ENCODE measurements around the gene TENT4A.

The TENT4A gene

DNA sequence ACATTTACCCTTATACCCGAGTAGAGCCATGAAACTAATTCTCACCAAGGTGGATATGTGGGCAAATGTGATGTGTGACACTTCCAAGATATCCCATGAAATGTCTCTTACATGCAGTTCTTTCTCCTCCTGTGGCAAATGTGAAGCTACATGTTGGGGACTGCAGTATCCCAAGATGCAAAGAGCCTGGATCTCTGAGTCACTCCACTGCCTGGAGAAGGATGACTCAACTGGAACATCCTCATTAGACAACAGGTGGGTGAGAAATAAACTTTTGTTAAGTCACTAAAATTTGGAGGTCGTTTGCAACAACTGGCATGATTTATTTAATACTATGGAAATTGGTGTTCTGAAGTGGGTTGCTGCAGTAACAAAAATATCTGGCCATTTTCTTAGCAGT lies 36.5 kb upstream of the TENT4A start:
- Histone ChIP-seq H3K36me3 (ENCODE audit: insufficient read depth) (no peaks in the 10 kb centered on the region), H4K20me1 (ENCODE audit: insufficient read depth) (no peaks in the 10 kb centered on the region), H3K27me3 (ENCODE audit: insufficient read depth, low read depth) (no peaks in the 10 kb centered on the region), H3K4me3 (IDR thresholded peaks at IDR 0.05; ENCODE audit: insufficient read depth, low read depth, low read length) (no peak overlapping the region), H3K4me2 (no peak overlapping the region), H3K79me2 (ENCODE audit: insufficient read depth, low read depth) (no peaks in the 10 kb centered on the region), H2AFZ (ENCODE audit: low read depth) (no peak overlapping the region), H3K27ac (no peak overlapping the region), H3K4me1 (ENCODE audit: low read depth, poor library complexity, severe bottlenecking) (no peaks in the 10 kb centered on the region), H3K9ac (no peak overlapping the region)
- TF ChIP-seq, protein P1, sequence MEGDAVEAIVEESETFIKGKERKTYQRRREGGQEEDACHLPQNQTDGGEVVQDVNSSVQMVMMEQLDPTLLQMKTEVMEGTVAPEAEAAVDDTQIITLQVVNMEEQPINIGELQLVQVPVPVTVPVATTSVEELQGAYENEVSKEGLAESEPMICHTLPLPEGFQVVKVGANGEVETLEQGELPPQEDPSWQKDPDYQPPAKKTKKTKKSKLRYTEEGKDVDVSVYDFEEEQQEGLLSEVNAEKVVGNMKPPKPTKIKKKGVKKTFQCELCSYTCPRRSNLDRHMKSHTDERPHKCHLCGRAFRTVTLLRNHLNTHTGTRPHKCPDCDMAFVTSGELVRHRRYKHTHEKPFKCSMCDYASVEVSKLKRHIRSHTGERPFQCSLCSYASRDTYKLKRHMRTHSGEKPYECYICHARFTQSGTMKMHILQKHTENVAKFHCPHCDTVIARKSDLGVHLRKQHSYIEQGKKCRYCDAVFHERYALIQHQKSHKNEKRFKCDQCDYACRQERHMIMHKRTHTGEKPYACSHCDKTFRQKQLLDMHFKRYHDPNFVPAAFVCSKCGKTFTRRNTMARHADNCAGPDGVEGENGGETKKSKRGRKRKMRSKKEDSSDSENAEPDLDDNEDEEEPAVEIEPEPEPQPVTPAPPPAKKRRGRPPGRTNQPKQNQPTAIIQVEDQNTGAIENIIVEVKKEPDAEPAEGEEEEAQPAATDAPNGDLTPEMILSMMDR (conservative IDR thresholded peaks at IDR 0.05; ENCODE audit: low read depth, low read length): no peak

GRCh38 chr5:6678385-6678784 lies 34.8 kb upstream of the TENT4A start:
- TF ChIP-seq, protein P1 (conservative IDR thresholded peaks at IDR 0.05; ENCODE audit: low read depth, low read length): no peak
- Histone ChIP-seq H3K27me3 (ENCODE audit: insufficient read depth, low read depth) (no peaks in the 10 kb centered on the region), H3K79me2 (ENCODE audit: insufficient read depth, low read depth) (no peaks in the 10 kb centered on the region), H3K36me3 (ENCODE audit: insufficient read depth) (no peaks in the 10 kb centered on the region), H3K9ac (no peak overlapping the region), H3K4me3 (IDR thresholded peaks at IDR 0.05; ENCODE audit: insufficient read depth, low read depth, low read length) (no peak overlapping the region), H4K20me1 (ENCODE audit: insufficient read depth) (no peaks in the 10 kb centered on the region), H2AFZ (ENCODE audit: low read depth) (no peak overlapping the region), H3K4me1 (ENCODE audit: low read depth, poor library complexity, severe bottlenecking) (no peaks in the 10 kb centered on the region), H3K27ac (no peak overlapping the region), H3K4me2 (no peak overlapping the region)

GRCh38 chr5:6680922-6681321 lies 32.3 kb upstream of the TENT4A start:
- Histone ChIP-seq H3K4me1 (ENCODE audit: low read depth, poor library complexity, severe bottlenecking) (no peaks in the 10 kb centered on the region), H4K20me1 (ENCODE audit: insufficient read depth) (no peaks in the 10 kb centered on the region), H3K27ac (no peak overlapping the region), H3K4me2 (no peak overlapping the region), H3K79me2 (ENCODE audit: insufficient read depth, low read depth) (no peaks in the 10 kb centered on the region), H3K27me3 (ENCODE audit: insufficient read depth, low read depth) (no peaks in the 10 kb centered on the region), H2AFZ (ENCODE audit: low read depth) (no peak overlapping the region), H3K4me3 (IDR thresholded peaks at IDR 0.05; ENCODE audit: insufficient read depth, low read depth, low read length) (no peak overlapping the region), H3K9ac (no peak overlapping the region), H3K36me3 (ENCODE audit: insufficient read depth) (no peaks in the 10 kb centered on the region)
- TF ChIP-seq, protein P1 (conservative IDR thresholded peaks at IDR 0.05; ENCODE audit: low read depth, low read length): no peak

GRCh38 chr5:6681682-6682081 lies 31.6 kb upstream of the TENT4A start:
- Histone ChIP-seq H3K4me3 (IDR thresholded peaks at IDR 0.05; ENCODE audit: insufficient read depth, low read depth, low read length) (no peak overlapping the region), H3K36me3 (ENCODE audit: insufficient read depth) (no peaks in the 10 kb centered on the region), H3K27ac (no peak overlapping the region), H3K4me2 (no peak overlapping the region), H3K27me3 (ENCODE audit: insufficient read depth, low read depth) (no peaks in the 10 kb centered on the region), H3K79me2 (ENCODE audit: insufficient read depth, low read depth) (no peaks in the 10 kb centered on the region), H3K9ac (no peak overlapping the region), H3K4me1 (ENCODE audit: low read depth, poor library complexity, severe bottlenecking) (no peaks in the 10 kb centered on the region), H2AFZ (ENCODE audit: low read depth) (no peak overlapping the region), H4K20me1 (ENCODE audit: insufficient read depth) (no peaks in the 10 kb centered on the region)
- TF ChIP-seq, protein P1 (conservative IDR thresholded peaks at IDR 0.05; ENCODE audit: low read depth, low read length): no peak
